Activated T-cell treated with anti-CD3 and anti-CD28 coated beads, Interleukin-2, amount 50 U/mL, for 48 hours (primary cell): ENCODE results near the gene SLC4A2.
A peak's percentile ranks its signal among the peaks of the same experiment; 100 is the strongest.

Experiments used
- DNase-seq, 2 experiments: peaks; one replicate each; pipeline ENCODE4 v3.0.0-alpha.2; 2020

Gene SLC4A2

DNA sequence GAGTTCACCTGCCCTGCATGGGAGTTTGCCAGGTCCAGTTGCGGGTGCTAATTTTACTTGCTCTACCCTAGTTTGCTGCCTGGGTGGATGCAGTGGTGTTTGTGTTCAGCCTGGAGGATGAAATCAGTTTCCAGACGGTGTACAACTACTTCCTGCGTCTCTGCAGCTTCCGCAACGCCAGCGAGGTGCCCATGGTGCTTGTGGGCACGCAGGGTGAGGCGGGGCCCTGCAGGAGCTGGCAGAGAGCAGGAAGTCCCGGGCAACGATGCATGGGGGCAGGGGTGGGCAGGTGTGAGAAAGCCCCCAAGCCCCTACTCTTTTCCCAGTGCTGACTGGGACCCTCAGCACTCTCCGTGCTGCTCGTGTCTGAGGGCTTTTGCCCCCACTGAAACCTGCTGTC is 58.2 kb downstream of the SLC4A2 start:
- DNase-seq, result peak in 1 of 2 experiments; percentile 35

DNA sequence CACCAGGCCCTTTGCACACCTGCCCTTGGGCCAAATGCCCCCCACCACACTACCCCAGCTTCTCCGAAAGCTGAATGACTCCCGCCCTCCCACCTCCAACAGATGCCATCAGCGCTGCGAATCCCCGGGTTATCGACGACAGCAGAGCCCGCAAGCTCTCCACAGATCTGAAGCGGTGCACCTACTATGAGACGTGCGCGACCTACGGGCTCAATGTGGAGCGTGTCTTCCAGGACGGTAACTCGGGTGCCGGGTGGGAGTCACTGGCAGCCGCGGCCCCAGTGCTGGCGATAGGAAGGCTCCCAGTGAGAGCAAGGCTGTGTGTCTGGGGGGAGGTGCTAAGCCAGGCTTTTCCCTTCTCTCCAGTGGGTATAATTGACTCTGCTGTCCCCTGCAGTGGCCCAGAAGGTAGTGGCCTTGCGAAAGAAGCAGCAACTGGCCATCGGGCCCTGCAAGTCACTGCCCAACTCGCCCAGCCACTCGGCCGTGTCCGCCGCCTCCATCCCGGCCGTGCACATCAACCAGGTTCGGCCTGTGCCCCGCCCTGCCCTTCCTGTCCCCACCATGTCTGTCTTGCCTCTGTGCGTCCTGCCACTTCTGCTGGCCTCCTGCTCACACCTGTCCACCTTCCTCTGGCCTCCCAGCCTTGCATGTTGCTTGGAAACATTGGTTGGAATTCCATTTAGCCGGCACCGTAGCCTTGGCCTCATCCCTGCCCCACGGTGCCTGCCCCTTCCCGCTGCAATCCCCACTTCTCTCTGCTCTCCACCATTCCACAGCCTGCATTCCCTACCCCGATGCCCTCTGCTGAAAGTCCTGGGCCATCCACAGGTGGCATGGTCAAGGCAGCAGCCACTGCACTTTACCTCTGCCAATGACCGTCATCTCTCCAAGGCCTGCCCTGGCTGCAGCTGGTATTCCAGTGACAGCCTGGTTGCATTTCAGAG is 59.0 kb downstream of the SLC4A2 start:
- DNase-seq, result no peak

DNA sequence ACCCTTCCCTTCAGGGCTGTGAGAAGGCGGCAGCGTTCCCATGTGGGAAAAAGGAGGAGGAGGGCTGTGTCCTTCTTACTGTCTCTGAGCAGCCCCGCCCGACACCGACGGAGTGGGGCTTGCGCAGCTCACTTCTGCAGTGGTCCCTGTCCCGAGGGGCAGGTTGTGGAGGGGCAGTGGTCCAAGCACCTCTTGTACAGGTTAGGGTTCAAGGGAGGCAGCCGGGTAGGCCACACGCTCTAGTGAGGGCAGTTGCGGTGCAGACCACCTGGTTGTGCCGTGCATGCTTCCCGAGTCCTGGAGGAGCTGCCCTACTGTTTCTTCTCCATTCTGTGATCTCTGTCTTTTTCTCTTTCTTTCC is 59.6 kb downstream of the SLC4A2 start:
- DNase-seq, result no peak

DNA sequence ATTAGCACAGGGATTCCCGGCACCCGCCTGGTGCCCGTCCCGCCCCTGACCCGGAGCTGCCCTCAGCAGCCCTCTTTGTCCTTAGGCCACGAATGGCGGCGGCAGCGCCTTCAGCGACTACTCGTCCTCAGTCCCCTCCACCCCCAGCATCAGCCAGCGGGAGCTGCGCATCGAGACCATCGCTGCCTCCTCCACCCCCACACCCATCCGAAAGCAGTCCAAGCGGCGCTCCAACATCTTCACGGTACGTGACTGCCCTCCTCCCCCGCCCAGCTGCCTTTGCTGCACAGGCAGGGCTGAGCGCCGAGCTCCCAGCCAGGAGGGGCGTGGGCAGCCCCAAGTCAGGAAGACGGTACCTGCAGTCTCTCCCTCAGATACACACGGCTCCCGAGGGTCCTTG is 60.5 kb downstream of the SLC4A2 start:
- no peak for DNase-seq

DNA sequence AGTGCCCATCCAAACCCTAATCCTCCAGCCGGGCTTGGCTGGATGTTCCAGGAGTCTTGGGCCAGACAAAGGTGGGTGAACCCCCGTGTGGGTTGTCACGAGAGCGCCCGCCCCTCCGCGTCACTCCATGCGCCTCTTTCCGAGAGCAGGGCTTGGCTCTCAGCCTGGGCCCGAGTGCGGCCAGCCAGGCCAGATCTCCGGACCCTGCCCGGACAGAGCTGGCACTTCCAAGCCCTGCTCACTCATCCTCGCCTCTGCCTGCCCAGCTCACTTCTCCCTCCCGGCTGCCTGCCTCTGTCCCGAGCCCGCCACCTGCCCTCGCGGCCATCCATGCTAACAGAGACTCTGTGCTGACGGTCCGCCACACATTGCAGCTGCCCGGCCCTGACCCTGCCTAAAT is 61.5 kb downstream of the SLC4A2 start:
- DNase-seq, result no peak

DNA sequence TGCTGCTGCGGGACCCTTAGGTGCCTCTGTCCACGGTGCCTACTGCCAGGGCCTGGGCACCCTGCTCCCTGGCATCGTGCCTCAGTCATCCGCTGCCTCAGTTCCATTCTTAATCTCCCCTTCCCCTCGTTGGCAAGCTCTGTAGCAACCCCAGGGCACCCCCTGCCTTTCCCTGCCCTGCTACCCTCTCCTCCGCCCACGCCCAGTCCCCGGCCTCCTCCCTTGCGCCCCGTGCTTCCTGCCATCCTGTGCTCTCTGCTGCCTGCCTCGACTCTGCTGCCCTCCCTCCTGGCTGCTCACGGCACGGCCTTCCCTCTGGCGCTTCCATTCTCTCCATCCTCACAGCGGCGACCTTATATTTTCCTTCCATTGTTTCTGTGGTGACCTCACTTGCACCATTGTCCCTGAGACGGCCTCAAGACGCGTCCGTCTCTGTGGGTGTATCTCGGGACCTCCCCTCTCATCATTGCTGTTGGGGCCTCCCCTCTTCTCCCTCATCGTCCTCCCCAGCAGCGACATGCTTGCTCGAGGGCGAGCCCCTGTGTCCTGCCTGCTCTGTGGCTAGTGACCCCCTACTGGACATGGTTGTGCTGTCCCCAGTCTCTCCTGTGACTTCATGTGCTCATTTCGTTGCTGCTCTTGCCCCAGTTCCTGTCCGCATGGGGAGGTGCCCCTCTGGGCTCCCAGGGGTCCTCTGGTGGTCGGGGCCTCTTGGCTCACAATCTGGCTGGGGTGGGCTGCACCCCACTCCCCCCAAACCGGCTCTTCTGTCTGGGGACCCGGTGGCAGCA is 62.2 kb downstream of the SLC4A2 start:
- DNase-seq, result no peak

DNA sequence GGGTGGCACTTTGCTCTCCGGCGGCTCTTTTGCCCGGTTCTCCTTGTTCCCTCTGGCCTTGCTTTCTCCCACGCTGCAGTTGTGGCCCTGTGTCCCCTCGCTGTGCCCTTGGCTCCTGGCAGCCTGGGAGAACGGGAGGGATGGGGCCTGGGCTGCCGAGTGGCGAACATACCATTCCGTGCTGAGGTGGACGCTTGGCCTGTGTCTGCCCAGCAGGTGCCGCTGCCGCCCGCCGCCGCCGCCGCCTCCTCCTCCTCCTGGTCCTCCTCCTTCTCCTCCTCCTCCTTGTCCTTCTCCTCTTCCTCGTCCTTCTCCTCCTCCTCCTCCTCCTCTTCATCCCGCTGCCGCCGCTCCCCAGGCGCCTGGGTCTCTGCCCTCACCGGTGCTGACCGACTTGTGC is 62.9 kb downstream of the SLC4A2 start:
- no peak for DNase-seq

DNA sequence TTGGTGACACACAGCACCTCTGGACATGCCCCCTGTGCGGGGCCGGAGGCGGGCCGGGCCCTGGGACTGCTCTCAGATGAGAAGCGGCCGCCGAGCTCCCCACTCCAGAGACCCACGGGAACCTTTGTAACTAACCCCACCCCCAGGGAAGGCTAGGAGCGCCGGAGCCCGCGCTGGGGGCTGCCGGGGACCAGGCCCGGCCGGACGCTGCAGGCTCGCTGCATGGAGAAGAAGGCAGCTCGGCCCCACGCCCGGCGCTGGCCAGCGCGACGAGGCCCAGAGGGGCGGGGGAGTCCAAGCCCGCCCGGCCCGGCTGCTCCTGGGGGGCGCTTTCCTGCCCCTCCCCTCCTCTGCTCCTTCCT is 63.4 kb downstream of the SLC4A2 start:
- no peak for DNase-seq

DNA sequence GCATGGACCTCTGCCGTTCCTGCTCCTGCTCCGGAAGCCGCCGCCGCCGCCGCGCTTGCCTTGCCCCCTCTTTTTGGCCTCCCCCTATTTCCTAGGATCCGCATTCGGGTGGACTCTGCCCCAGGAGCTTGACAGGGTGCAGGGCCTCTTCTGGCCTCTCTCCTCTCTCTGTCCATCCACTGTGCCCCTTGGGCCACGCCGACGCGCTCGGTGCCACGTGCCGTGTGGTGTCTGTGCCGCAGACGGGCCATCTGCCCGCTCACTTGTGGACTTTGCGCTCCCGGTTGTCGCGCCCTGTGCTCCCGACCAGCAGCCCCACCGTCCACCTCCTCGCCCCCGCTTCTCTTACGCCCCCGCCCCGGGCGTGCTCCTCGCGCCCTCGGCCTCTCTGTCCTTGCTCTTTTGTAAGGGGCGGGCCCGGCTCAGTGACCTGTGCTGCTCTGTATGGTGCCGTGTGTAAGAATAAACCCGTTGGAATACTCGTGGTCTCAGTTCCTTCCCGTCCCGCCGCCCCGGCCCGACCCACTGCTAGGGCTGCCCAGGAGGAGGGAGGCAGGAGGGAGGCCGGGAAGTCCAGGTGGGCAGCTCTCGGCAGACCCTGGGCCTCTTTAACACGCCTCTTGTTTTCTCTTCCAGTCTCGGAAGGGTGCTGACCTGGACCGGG is 63.9 kb downstream of the SLC4A2 start:
- no peak for DNase-seq

DNA sequence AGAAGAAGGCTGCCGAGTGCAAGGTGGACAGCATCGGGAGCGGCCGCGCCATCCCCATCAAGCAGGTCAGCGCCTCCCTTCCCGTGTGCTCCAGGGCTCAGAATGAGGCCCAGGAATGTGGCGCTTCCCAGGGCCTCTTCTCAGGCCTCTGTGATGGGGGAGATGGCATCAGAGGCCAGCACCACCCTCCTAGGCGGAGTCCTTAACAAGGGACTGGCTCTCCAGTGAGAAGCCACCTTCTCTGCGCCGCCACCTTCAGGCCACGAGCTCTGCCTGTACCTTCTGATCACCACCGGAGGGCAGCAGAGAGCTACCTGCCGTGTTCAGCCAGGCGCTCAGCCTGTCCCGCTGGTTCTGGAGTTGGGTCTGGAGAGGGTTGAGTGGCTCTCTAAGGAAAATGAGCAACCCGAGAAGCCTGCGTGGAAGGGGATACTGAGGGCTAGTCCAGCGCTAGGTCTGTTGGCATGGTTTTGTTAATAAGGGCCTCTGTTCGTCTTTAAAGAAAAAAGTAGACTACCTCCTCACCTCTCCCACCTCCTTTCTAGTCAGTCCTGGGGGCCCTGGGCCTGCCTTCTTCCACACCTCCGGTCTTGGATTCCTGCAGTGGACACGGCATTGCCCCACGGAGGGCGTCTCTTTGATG is 64.6 kb downstream of the SLC4A2 start:
- peak; percentile 85 to 89 for DNase-seq

DNA sequence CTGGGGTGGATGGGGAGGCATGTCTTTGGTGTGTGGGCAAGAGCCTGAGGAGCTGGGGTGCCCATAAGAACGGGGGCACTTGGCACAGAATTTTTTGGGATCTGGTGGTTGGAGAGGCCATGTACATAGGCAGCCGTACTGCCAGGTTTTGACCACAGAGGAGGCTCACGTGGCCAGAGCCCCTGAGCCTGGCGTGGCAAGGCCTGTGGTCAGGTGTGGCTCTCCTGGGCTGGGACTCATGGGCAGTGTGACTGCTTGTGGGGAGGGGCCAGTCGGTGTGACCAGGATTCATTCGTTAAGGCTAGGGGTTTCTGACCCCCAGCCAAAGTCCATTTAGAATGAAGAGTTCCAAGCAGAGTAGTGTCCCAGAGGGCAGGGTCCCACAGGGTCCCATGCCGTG is 65.1 kb downstream of the SLC4A2 start:
- no peak for DNase-seq

DNA sequence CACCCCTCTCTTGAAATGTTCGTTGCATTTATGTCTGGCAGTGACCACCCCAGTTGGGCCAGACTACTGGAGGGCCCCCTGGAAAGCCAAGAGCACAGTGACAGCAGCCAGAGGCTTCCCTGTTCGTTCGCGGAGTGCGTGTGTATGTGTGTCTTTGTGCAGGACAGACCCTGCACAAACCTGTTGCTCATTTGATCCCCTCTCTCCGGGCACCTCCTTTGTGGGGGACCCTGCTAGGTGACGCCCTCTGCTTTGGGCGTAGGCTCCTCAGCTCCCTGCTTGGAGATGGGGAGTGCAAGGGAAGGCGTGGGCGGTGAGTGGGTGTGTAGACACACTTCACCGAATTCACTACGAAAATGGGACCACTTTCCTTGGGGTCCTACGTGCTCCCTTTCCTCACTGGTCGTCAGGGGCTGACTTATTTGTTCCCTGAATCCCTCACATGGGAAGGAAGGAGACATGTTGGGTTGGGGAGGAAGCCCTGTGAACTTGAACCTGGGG is 65.6 kb downstream of the SLC4A2 start:
- DNase-seq, result no peak

DNA sequence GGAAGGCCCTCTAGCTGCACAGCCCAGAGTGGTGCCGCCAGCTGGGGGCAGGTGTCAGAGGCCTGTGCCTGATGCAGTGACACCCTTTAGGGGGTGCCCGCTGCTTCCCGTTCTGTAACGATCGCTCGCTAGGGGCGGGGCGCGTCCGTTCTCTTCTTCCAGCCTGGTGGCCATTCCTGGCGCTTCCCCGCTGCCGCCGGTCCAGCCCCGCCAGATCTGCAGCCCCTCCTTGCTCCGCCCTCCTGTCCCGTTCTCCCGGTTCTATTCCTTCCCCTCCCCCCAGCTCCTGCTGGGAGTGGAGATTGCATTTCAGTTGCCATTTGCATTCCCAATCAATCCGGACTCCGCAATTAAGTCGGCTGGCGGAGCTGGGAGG is 66.1 kb downstream of the SLC4A2 start:
- no peak for DNase-seq

DNA sequence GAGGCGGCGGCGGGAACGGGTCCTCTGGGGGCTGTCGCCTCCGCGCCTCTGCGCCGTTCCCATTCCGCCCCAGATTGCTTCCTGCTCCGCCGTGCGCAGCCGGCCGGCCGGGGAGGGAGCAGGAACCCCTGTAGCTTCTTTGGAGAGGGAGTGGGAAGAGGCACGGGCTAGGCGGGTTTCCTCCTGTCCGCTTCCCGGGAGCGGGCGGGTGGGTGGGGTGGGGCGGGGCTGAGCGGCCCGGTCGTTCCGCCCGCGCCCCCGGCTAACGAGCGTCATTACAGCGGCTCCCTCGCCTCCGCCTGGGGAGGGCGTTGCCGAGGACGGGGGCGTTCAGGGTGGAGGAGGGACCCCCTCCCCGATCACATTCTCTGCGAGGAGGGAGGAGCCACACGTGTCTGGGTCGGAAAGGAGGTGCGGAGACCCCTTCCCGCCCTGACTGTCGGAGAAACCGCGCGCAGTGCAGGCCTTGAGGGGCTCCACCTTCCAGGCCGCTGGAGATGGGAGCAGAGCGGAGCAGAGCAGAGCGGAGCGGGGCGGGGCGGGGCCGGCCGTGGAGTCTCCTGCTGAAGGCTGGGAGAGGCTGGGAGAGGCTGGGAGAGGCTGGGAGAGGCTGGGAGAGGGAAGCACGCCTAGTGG is 66.6 kb downstream of the SLC4A2 start:
- DNase-seq, result no peak
